Ishikawa (cell line): ENCODE measurements around the gene ALB.
A peak's percentile ranks its signal among the peaks of the same experiment; 100 is the strongest.

Experiments
- CEBPB ChIP-seq: IDR thresholded peaks from 2 replicates; pipeline ENCODE4 v1.6.1; 2012
- CREB1 ChIP-seq: IDR thresholded peaks from 2 replicates; pipeline ENCODE4 v1.6.1; 2012; ENCODE audit warnings: low read depth
- EGR1 ChIP-seq: IDR thresholded peaks from 2 replicates; pipeline ENCODE4 v1.6.1; 2012
- EP300 ChIP-seq: IDR thresholded peaks from 2 replicates; pipeline ENCODE4 v1.6.1; 2012; ENCODE audit warnings: borderline replicate concordance
- FOXM1 ChIP-seq: IDR thresholded peaks from 2 replicates; pipeline ENCODE4 v1.6.1; 2012; ENCODE audit warnings: low read depth, borderline replicate concordance
- NFIC ChIP-seq: IDR thresholded peaks from 2 replicates; pipeline ENCODE4 v1.6.1; 2012
- RAD21 ChIP-seq: IDR thresholded peaks from 2 replicates; pipeline ENCODE4 v1.6.1; 2012; ENCODE audit warnings: low read depth
- TAF1 ChIP-seq: IDR thresholded peaks from 2 replicates; pipeline ENCODE4 v1.6.1; 2012; ENCODE audit warnings: low read depth, mild to moderate bottlenecking
- TEAD4 ChIP-seq: IDR thresholded peaks from 2 replicates; pipeline ENCODE4 v1.6.1; 2012
- YY1 ChIP-seq: IDR thresholded peaks from 2 replicates; pipeline ENCODE4 v1.6.1; 2012; ENCODE audit warnings: low read depth
- ZBTB7A ChIP-seq: IDR thresholded peaks from 2 replicates; pipeline ENCODE4 v1.6.1; 2012; ENCODE audit warnings: low read depth
- TF ChIP-seq, protein P1 (sequence below): IDR thresholded peaks from 2 replicates; pipeline ENCODE4 v1.6.1; 2012; ENCODE audit warnings: low read depth, mild to moderate bottlenecking
- TF ChIP-seq, protein P2 (sequence below): IDR thresholded peaks from 2 replicates; pipeline ENCODE4 v1.6.1; 2012
- TF ChIP-seq, protein P3 (sequence below): IDR thresholded peaks from 2 replicates; pipeline ENCODE4 v1.6.1; 2012

The ALB gene

DNA sequence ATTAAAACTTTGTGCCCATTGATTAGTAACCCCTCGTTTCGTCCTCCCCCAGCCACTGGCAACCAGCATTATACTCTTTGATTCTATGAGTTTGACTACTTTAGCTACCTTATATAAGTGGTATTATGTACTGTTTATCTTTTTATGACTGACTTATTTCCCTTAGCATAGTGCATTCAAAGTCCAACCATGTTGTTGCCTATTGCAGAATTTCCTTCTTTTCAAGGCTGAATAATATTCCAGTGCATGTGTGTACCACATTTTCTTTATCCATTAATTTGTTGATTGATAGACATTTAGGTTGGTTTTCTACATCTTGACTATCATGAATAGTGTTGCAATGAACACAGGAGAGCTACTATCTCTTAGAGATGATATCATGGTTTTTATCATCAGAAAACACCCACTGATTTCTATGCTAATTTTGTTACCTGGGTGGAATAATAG is 3.2 kb downstream of the ALB start:
- TF ChIP-seq, protein P1, sequence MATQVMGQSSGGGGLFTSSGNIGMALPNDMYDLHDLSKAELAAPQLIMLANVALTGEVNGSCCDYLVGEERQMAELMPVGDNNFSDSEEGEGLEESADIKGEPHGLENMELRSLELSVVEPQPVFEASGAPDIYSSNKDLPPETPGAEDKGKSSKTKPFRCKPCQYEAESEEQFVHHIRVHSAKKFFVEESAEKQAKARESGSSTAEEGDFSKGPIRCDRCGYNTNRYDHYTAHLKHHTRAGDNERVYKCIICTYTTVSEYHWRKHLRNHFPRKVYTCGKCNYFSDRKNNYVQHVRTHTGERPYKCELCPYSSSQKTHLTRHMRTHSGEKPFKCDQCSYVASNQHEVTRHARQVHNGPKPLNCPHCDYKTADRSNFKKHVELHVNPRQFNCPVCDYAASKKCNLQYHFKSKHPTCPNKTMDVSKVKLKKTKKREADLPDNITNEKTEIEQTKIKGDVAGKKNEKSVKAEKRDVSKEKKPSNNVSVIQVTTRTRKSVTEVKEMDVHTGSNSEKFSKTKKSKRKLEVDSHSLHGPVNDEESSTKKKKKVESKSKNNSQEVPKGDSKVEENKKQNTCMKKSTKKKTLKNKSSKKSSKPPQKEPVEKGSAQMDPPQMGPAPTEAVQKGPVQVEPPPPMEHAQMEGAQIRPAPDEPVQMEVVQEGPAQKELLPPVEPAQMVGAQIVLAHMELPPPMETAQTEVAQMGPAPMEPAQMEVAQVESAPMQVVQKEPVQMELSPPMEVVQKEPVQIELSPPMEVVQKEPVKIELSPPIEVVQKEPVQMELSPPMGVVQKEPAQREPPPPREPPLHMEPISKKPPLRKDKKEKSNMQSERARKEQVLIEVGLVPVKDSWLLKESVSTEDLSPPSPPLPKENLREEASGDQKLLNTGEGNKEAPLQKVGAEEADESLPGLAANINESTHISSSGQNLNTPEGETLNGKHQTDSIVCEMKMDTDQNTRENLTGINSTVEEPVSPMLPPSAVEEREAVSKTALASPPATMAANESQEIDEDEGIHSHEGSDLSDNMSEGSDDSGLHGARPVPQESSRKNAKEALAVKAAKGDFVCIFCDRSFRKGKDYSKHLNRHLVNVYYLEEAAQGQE, result no peak
- TF ChIP-seq, protein P2, sequence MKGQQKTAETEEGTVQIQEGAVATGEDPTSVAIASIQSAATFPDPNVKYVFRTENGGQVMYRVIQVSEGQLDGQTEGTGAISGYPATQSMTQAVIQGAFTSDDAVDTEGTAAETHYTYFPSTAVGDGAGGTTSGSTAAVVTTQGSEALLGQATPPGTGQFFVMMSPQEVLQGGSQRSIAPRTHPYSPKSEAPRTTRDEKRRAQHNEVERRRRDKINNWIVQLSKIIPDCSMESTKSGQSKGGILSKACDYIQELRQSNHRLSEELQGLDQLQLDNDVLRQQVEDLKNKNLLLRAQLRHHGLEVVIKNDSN, result no peak
- no peak for TF ChIP-seq EGR1
- TF ChIP-seq, protein P3, sequence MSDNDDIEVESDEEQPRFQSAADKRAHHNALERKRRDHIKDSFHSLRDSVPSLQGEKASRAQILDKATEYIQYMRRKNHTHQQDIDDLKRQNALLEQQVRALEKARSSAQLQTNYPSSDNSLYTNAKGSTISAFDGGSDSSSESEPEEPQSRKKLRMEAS, result no peak
- TF ChIP-seq CEBPB, result no peak
- TF ChIP-seq YY1, result no peak
- TF ChIP-seq ZBTB7A, result no peak
- TF ChIP-seq RAD21, result no peak
- no peak for TF ChIP-seq NFIC
- no peak for TF ChIP-seq EP300
- TF ChIP-seq FOXM1, result no peak
- no peak for TF ChIP-seq TEAD4
- TF ChIP-seq TAF1, result no peak

DNA sequence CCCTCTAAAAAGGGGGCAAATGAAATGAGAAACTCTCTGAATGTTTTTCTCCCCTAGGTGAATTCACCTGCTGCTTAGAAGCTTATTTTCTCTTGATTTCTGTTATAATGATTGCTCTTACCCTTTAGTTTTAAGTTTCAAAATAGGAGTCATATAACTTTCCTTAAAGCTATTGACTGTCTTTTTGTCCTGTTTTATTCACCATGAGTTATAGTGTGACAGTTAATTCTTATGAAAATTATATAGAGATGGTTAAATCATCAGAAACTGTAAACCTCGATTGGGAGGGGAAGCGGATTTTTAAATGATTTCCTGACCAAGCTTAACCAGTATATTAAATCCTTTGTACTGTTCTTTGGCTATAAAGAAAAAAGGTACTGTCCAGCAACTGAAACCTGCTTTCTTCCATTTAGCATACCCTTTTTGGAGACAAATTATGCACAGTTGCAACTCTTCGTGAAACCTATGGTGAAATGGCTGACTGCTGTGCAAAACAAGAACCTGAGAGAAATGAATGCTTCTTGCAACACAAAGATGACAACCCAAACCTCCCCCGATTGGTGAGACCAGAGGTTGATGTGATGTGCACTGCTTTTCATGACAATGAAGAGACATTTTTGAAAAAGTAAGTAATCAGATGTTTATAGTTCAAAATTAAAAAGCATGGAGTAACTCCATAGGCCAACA is 4.2 kb downstream of the ALB start:
- TF ChIP-seq, protein P2, result no peak
- TF ChIP-seq, protein P1, result peak; percentile 72
- TF ChIP-seq EGR1 (no peak), CREB1 (no peak), TAF1 (no peak)

DNA sequence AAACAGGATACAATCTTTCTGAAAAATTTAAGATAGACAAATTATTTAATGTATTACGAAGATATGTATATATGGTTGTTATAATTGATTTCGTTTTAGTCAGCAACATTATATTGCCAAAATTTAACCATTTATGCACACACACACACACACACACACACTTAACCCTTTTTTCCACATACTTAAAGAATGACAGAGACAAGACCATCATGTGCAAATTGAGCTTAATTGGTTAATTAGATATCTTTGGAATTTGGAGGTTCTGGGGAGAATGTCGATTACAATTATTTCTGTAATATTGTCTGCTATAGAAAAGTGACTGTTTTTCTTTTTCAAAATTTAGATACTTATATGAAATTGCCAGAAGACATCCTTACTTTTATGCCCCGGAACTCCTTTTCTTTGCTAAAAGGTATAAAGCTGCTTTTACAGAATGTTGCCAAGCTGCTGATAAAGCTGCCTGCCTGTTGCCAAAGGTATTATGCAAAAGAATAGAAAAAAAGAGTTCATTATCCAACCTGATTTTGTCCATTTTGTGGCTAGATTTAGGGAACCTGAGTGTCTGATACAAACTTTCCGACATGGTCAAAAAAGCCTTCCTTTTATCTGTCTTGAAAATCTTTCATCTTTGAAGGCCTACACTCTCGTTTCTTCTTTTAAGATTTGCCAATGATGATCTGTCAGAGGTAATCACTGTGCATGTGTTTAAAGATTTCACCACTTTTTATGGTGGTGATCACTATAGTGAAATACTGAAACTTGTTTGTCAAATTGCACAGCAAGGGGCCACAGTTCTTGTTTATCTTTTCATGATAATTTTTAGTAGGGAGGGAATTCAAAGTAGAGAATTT is 5.2 kb downstream of the ALB start:
- TF ChIP-seq CEBPB, result no peak
- TF ChIP-seq RAD21, result no peak
- no peak for TF ChIP-seq EGR1
- TF ChIP-seq CREB1, result no peak
- no peak for TF ChIP-seq EP300
- TF ChIP-seq FOXM1, result no peak
- TF ChIP-seq, protein P2, result no peak
- TF ChIP-seq TAF1, result no peak
- no peak for TF ChIP-seq NFIC
- TF ChIP-seq, protein P1, result no peak
- TF ChIP-seq, protein P3, result no peak
- TF ChIP-seq ZBTB7A, result no peak
